NCI-H2171 (cell line): ENCODE data around the gene LILRB5.
"Not testable (repeated sequence)": the region's sequence is repeated elsewhere in the genome, so short reads cannot be mapped to it uniquely, and the experiment has no call there.

Source experiments
- DNase-seq: peaks from one replicate; lab custom pipeline; 2025; lab: John Stamatoyannopoulos, UW

The LILRB5 gene

DNA sequence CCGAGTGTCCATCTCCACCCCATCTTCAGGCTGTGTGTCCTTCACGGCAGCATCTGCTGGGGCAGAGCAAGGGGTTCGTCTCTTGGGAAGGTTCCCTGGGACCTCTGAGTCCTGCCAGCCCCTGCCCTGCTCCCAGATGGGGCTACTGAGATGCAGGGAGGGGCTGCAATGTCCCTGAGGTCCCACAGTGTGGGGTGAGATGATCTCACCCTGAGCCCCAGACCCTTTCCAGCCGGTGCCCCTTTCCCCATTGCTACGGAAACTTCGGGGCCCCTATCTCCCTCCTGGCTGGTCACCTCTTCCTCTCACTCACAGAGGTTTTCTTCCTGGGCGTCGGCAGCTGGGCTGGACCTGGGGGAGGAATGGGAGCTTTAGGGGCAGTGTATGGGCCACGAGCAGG, 18.9 kb upstream of the LILRB5 start:
- no peak for DNase-seq

DNA sequence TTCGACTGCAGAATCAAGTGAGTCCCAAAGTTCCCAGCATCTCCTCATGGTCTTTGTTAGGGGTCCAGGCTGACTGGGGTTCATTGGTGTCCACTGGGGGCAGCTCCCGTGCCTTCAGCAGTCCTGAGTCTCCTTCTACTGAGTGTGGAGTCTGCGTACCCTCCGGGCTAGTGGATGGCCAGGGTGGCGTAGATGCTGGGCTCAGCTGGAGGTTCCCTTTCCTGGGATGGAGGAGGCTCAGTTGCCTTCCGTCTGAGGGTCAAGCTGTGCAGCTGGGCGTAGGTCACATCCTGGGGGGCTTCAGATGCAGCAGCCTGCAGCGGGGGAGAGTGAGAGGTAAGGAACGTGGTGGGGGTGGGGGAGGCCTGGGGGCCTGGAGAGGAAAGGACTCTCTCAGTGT, 17.4 kb upstream of the LILRB5 start:
- DNase-seq, result not testable (repeated sequence)

DNA sequence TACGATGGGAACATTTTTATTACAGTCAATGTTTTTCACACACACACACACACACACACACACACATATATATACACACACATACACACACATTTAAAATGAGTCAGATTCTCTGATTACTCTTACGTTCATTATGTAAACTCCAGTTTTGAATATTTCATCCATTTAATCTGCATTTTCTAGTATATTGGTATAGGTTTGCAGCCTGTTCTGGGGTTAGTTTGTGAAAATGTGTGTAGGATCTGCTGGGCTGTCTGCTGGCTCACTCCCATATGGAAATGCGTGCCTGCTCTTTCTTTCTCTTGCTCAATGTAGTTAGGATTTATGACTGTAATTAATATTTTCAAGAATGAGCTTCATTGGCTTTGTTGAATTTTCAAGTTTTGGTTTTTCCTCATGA, 16.7 kb upstream of the LILRB5 start:
- no peak for DNase-seq

DNA sequence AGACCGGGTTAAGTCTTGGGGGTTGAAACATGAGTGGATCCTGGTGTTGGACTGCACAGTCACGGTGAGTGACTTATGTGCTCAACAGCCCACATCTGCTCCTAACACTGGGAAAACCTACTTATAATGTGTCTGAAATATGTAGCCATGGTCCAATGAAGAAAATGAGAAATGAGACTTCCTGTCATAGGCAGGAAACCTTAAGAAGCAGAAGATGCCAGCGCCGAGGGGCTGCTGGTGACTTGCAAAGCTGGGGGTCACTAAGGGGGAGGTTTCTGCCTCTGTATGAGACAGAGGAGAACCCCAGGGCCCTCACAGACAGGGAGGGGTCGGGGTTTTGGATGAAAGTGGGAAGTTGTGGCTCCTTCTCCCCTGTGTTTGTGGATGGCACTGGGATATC, 15.1 kb upstream of the LILRB5 start:
- not testable (repeated sequence) for DNase-seq

DNA sequence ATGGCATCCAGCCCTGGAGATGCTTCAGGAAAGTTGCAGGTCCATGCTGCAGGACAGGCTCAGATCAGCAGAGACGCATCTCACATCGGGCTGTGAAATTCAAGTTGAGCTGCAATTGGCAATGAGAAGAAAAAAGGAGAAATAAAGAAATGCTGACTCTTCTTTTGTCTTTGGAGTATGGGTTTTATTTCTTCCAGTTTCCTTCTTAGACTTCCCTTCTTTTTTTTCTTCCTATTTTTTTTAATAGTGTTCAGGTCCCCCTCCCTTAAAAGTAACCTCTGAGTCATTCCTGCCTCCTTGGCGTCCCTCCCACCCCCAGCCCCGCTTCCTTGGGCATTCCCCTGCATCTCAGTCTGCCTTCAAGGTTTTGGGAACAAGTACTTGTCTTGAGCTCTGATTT, 14.5 kb upstream of the LILRB5 start:
- DNase-seq, result not testable (repeated sequence)

DNA sequence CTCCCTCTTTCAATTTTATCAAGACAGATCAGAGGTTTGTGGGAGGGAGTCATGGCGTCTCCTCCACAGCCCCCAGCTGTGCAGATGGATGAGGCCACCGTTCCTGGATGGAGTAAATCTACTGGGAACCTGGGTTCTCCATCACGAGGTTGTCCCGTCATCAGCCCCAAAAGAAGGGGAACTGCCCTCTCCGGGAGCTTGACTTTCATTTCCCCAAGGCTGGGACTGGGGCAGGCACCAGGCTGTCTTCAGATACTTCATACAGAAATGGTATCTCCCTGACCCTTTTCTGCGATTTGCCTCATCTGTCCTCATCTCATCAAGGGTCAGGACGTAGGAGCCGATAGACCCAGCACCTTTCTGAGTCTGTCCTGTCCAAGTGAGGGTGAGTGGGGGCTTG, 14.0 kb upstream of the LILRB5 start:
- DNase-seq, result no peak

DNA sequence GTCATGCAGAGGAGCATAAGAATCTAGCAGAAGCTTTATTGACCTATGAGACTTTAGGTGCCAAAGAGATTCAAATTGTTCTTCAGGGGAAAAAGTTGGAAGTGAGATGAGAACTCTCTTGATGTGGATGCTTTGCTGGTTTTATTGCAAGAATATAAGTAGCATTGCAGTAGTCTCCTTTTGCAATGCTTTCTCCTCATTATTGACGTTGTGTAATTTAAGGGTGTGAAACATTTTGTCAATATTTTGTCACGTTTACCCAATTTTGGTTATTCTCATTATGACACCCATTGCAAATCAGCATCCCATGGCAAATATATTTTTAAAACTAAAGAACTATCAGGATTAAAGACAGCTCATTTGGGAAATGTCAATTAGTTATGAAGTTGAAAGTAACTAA, 11.9 kb upstream of the LILRB5 start:
- DNase-seq, result no peak

DNA sequence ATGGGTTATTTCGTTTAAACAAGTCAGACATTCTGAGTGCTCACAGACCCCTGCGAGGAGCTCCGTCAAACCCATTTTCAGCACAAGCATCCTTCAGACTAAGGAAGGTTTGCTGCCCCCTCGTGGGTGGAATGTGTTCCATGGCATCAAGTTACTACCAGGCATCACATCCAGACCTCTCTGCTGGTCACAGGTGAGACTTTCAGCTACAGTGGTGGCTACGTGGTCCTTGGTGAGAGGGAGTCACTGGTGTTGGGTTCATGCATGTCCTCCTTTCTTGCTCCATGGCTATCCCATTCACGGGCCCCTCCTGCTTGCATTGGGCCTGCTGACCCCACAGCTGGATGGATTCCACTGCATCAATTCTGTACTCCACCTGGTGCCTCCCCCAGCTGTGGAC, 9.1 kb upstream of the LILRB5 start:
- peak; percentile 13 for DNase-seq

DNA sequence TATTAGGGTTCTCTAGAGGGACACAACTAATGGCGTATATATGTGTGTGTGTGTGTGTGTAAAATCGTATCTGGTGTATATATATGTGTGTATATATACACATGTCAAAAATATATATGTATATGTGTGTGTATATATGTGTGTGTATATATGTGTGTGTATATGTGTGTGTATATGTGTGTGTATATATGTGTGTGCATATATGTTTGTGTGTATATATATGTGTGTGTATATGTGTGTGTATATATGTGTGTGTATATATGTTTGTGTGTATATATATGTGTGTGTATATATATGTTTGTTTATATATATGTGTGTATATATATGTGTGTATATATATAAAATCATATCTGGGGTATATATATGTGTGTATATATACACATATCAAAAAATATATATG, 5.4 kb upstream of the LILRB5 start:
- no peak for DNase-seq

DNA sequence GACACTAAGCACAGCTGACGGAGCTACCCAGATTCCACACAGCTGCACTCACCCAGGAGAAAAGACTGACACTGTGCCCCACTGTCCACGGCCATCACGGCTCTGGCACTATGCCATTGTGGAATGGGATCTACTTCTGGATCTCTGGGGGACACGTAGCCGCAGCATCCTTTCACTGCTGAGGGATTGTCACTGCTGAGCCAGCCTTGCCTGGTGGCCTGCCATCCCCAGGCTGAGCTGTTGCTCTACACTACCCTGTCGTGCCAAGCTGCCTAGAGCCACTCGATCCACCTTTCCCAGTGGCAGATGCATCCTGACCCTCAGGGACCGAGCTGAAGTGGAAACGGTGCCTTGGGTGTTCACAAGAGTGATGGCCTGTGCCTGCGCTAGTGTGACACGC, 5.0 kb upstream of the LILRB5 start:
- no peak for DNase-seq

DNA sequence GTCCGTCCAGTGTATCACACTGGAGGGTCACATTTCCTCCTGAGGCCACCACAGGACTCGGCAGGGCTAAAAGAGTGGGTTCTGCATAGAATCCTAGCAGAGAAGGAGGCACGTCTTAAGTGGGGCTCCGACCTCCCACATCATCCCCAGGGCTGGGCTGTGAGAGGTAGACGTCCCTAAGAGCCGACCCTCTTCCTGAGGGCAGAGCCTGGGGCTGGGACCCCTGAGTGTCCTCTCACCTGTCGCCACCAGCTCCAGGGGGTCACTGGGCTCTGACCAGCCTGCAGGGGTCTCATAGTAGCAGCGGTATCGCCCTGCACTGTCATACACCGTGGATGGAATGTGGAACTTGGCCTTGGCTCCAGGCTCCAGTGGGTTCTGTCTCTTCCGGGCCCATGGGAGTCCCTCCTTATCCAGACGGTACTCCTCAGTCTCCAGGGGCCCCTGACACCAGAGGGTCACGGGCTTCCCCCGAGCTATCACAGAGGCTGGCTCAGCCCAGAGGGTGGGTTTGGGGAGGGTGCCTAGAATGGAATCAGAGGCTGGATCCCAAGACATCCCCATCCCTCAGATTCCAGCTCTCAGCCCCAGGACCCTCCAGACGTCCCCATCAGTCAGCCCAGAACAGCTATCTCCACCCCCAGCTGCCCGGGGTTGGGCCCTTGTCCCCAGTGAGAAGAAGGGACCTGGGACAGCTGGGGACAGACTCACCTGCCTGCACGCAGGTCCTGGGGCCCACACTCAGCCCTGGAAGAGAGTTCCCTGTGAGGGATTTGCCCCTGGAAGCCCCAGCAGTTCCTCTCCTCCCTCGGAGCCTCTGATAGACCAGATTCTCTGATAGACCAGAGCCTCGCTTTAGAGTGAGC, 590 bp downstream of the LILRB5 start:
- no peak for DNase-seq

DNA sequence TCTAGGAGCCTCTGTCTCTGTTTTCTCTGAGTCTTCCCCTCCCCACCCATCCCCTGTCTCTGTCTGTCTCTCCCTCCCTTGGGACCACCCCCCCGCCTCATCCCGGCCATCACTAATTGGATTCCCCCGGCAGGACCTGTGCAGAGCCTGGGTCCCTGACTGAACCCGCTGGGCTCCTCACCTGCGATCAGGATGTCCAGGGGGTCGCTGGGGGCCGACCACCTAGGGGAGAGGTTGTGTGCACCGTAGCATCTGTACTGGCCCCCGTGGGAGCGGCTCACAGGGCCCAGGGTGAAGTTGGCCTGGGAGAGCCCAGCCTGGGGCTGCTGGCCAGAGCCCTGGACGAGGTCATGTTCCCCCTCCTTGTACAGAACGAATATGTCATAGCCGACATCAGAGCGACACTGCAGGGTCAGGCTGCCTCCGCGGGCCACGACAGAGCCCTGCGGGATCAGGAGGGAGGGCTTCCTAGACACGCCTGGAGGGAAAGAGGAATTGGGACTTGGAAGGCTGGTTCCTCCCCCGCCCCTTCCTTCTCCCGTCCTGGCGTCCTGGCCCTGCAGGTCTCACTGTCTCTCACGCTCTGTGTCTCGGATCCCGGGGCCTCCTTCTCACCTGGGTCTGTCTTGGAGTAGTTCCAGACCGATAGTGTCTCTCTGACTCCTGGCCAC, 1.8 kb downstream of the LILRB5 start:
- no peak for DNase-seq

DNA sequence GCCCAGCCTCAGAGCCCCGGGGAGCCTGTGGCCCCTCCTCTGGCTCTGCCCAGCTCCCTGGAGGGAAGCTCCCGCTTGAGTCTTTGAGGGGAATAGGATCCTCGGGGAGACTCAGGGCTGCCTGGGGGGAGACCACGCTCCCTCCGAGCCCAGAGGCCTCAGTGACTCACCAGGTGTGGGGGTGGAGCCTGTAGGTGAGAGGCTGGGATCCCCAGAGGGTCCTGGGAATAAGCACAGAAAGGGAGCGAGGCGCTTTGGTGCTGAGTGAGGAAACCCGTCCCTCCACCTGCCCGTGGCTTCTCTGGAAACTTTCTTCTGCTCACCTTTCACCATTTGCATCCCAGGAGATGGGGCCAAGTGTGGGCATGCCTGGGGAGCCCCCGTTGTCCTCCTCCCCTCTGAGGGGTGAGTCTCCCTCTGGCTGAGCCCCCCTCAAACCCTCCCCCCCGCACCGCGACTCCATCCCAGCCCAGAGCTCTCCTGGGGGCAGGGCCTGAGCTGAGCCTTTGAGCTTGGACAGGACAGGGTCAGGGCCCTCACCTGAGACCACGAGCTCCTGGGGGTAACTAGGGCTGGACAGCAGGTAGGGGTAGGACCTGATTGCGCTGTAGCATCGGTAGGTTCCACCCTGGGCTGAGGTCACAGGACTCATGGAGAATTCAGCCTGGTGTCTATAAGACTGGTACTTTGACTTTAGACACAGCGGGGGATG, 2.7 kb downstream of the LILRB5 start:
- DNase-seq, result no peak

DNA sequence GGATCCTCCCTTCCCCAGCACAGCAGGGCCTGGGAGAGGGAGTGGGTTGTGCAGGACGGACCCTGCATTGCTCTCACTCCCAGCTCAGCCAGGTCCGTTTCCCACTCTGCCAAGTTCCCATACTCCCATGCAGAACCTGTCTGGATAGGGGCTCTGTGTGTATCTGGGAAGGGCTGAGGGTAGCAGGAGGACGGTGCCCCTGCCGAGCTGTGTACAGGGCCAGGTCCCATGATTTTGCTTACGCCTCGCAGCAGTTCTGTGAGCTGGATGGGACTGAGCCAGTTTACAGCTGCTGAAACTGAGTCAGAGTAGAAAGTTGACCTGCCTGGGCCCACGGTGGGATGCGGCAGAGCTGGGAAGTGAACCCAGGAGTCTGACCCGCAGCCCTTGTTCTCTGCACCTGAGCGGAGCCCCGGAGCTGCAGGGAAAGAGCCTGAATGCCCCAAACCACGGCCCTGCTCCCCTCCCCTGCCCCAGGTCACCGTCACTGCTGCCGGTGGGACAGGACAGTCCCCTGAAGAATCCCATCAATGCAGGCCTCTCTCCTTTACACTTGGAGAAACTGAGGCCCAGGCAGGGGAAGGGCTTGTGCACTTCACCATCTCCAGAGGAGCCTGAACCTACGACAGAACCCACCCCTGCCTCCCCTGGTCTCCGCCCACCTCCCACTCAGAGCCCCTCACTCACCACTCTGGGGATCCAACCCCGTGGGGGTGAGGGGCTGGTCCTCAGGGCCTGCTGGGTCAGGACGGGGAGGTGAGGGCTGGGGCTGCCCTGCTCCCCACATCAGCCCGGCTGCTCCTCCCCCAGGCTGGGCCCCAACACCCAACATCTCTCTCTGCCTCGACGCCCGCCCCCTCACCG, 3.5 kb downstream of the LILRB5 start:
- no peak for DNase-seq

DNA sequence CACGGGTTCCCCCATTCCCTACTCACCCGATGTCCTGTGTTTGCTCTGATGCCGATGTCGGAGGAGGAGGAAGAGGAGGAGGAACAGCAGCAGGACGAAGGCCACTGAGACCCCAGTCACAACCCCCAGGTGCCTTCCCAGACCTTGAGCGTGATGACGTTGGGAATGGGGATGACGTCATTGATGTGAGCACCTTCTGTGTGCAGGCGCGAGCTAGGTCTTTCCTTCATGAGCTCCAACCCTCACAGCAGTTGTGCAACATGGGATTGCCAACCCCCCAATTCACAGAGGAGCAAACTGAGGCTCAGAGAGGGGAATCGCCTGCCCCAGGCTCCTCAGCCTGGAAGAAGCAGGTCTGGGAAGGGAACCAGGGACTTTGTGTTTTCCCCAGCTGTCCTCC, 4.2 kb downstream of the LILRB5 start:
- DNase-seq, result no peak

DNA sequence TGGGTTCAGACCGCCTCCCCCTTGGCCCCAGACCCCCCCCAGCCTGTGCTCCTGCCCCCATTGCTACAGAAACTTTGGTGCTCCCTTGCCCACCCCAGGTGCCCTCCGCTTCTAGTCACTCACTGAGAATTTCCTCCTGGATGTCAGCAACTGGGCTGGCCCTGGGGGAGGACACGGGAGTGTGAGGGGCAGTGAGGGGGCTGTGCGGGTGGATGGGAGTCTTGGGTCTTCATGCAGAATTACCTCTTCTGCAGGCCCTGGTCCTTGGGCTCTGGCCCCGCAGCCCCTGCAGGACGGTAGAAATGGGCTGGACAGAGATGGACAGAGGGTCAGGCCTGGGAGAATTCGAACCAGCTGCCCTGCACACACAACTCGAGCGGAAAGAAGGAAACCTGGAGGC, 4.8 kb downstream of the LILRB5 start:
- no peak for DNase-seq

DNA sequence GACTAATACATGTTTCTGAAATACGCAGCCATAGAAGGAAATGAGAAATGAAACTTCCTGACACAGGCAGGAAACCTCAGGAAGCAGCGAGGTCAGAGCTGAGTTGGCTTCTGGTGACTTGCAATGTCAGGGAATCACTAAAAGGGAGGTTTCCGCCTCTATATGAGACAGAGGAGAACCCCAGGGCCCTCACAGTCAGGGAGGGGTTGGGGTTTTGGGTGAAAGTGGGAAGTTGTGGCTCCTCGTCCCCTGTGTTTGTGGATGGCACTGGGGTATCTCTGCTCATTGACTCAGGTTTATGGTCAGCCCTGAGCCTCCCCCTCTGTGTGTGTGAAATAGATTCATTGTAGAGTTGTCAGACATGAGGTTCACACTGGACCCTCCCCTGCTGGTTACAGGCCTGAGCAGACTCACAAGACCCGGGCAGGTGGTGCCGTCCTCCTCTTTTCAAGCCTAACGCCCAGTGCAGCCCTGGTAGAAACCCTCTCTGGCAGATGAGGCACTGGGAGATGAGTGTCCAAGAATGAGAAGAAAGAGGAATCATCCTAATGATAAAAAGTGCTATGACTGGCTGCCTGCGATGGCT, 9.0 kb downstream of the LILRB5 start:
- no peak for DNase-seq

DNA sequence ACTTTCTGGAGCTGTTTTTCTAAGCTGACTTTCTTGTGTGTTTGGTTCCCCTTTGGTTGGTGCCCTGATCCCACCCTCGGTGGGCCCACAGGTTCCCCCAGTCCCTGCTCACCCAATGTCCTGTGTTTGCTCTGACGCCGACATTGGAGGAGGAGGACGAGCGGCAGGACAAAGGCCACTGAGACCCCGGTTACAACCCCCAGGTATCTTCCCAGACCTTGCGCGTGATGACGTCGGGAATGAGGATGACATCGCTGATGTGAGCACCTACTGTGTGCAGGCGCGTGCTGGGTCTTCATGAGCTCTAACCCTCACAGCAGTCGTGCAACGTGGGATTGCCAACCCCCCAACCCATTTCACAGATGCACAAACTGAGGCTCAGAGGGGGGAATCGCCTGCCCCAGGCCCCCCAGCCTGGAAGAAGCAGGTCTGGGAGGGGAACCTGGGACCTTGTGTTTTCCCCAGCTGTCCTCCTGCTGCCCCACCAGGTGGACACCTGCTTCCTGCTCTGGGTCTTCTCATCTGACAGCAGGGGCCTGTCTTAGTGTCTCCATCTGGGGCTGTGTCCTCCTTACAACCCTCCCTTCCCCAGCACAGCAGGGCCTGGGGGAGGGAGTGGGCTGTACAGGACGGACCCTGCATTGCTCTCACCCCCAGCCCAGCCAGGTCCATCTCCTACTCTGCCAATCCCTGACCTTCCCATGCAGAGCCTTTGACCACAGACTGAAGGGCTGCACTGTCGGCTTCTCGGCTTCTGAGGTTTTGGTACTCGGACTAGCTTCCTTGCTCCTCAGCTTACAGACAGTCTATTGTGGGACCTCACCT, 9.8 kb downstream of the LILRB5 start:
- no peak for DNase-seq

DNA sequence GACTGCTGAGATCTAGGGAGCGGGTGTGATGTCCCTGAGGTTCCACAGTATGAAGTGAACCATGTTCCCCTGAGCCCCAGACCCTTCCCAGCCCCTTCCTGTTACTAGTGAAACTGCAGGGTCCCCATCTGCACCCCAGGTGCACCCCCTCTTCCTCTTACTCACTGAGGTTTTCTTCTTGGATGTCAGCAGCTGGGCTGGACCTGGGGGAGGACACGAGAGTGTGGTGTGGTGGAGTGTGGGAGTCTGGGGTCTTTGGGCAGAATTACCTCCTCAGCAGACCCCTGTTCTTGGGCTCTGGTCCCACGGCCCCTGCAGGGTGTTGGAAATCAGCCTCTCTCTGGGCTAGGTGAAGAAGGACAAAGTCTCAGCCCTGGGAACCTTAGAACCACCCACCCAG, 11.1 kb downstream of the LILRB5 start:
- no peak for DNase-seq

DNA sequence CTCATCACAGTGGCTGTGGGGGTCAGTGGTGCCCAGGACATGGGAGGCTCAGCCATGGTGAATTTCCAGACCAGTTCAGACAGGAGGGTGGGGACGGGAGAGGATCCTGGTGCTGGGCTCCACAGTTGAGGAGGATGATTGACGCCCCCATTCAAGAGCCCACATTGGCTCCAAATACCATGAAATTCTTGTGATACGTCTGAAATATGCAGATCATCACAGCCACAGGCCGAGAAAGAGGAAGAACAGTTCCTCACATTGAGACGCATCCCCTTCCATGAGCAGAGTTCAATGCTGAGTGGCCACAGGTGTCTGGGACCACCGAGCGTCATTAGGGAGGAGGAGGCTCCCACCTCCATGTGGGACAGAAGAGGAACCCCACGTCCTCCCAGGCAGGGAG, 13.3 kb downstream of the LILRB5 start:
- not testable (repeated sequence) for DNase-seq

DNA sequence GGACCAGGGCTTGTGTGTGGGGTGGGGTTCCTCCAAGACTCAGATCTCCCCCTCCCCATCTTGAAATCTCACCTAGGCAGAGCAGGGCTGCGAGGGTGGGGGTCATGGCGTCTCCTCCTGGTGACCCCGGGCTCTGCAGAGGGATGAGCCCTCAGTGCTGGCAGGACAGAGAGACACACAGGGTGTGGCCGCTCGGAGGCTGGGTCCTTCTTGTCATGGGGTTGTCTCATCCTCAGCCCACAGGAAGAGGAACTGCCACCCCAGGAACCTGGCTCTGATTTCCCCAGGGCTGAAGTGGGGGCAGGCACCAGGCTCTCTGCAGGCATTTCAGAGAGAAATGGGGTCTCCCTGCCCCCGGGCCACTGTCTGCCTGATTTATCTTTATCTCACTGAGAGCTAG, 14.4 kb downstream of the LILRB5 start, which contains the start of gene LILRA6:
LILRA6 (minus strand) TSS at position 145 of the 400 bp plus-strand sequence.
- not testable (repeated sequence) for DNase-seq
